ENCODE data around the gene DMAP1. TPM values are rescaled to one million over a fixed set of nuclear protein-coding genes. Genes with fewer than 3 reads are reported as not detected.

DMAP1 gene
- total RNA-seq, 4 donors from 2014 or later, result 44.2 to 102 (median 52.6) TPM

- Histone ChIP-seq H3K27ac (no peak overlapping the region), H3K27me3 (no peaks in the 10 kb centered on the region), H3K9me3 (no peaks in the 10 kb centered on the region), H3K36me3 (no peaks in the 10 kb centered on the region), H3K4me3 (no peak overlapping the region), H3K4me1 (peaks cover 8% of the 10 kb centered on the region)
- 90% methylated on average over 1 of the region's 1 CpG for WGBS
- DNase-seq (ENCODE audit: low spot score in 2 of 2), result no peak
- no peak for TF ChIP-seq CTCF (IDR thresholded peaks at IDR 0.05)
- TF ChIP-seq EP300 (IDR thresholded peaks at IDR 0.05), result no peak
- no peak for TF ChIP-seq POLR2AphosphoS5 (IDR thresholded peaks at IDR 0.05)
- TF ChIP-seq POLR2A (IDR thresholded peaks at IDR 0.05), result no peak
Measured at GRCh38 chr1:44268054-44268453, 54.8 kb downstream of the DMAP1 start.

Other genes with a start within 250 kb of the DMAP1 start
- 10 to 100 TPM; 27.8 to 64.4 (median 39.8) TPM for gene DPH2, start 243.5 kb upstream of the DMAP1 start, total RNA-seq
- gene ATP6V0B, start 238.5 kb upstream of the DMAP1 start, total RNA-seq, result 100 to 1,000 TPM in 3 of 4 donors, 10 to 100 TPM in 1; 95.2 to 193 (median 150) TPM
- 10 to 100 TPM; 21.4 to 51.4 (median 41.0) TPM for gene B4GALT2, start 234.3 kb upstream of the DMAP1 start, total RNA-seq
- gene CCDC24, start 221.9 kb upstream of the DMAP1 start, total RNA-seq, result 1 to 10 TPM; 1.6 to 7.8 (median 3.7) TPM
- 10 to 100 TPM; 59.2 to 95.4 (median 84.5) TPM for gene SLC6A9, start 182.0 kb upstream of the DMAP1 start, total RNA-seq
- not detected for gene KLF17, start 94.7 kb upstream of the DMAP1 start, total RNA-seq
- not detected for gene KLF18, start 71.8 kb upstream of the DMAP1 start, total RNA-seq
- gene ERI3, start 141.8 kb downstream of the DMAP1 start, total RNA-seq, result 10 to 100 TPM; 23.3 to 33.4 (median 31.0) TPM
- gene RNF220, start 191.8 kb downstream of the DMAP1 start, total RNA-seq, result 100 to 1,000 TPM in 2 of 4 donors, 10 to 100 TPM in 2; 79.4 to 124 (median 99.5) TPM